SK-N-SH treated with all-trans-retinoic acid at 6 μM for 48 hours (cell line): Measurements from ENCODE around the gene SLC35G2.

ENCODE experiments used
- ARNTL ChIP-seq: fragments of 450-650 bp; formaldehyde crosslinking; IDR thresholded peaks from 2 replicates; pipeline ENCODE4 v1.5.0; 2020; ENCODE audit warnings: low read depth, mild to moderate bottlenecking, moderate library complexity, borderline replicate concordance
- BACH2 ChIP-seq: fragments of 250-450 bp; sonication (Bioruptor Pico); IDR thresholded peaks from 2 replicates; pipeline ENCODE4 v1.9.0; 2021; ENCODE audit warnings: mild to moderate bottlenecking, borderline replicate concordance
- RARB ChIP-seq: fragments of 250-450 bp; sonication (Bioruptor Pico); IDR thresholded peaks from 2 replicates; pipeline ENCODE4 v1.8.0; 2021; ENCODE audit warnings: mild to moderate bottlenecking, moderate library complexity

DNA sequence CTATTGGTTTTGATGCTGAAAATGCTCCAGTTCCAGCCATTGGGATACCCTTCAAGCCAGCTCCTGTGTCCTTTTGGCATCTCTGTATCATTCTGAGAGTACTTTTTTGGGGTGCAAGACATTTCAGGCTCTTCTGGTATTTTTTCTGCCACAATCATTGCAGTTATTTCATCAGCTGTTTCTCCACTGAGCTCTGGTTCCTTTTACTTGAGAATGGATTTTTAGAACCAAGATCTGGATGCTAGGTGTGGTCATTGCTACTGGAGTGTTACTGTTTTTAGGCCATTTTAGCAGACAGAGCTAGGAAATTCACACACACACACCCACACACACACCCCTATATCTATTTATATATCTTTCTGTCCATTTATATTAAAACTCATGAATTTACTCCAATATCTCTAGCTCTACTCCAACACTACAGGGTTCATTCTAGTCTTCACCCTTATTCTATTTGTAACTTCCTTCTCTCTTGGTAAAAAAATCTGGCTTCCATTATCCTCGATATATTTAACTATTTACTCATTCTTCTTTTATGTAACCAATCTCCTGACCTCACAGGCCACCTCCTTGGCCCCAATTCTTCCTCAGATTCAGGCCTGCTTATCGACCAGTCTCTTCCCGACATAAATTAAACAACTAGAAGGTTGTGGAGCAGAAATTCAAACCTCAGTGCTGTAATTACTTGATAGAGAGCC lies 17.0 kb downstream of the SLC35G2 start:
- TF ChIP-seq BACH2 (CRISPR knock-in tag) (no peak), ARNTL (no peak), RARB (CRISPR knock-in tag) (no peak)
